HG03139 (cell line): ENCODE data around the gene TNNC2.
"Not testable (repeated sequence)": the region's sequence is repeated elsewhere in the genome, so short reads cannot be mapped to it uniquely, and the experiment has no call there.

ENCODE experiments used
- ATAC-seq: cut with Tn5 transposase; IDR thresholded peaks from one replicate; pipeline ENCODE4 v1.9.1; 2021; ENCODE audit not compliant: unreplicated experiment

The TNNC2 gene

GRCh38 chr20:45848969-45849582 lies 22.0 kb upstream of the TNNC2 start:
- no peak for ATAC-seq

- ATAC-seq: no peak
Observed at GRCh38 chr20:45848421-45848820, 21.3 kb upstream of the TNNC2 start.

- ATAC-seq: no peak
Observed at GRCh38 chr20:45845452-45845851, 18.3 kb upstream of the TNNC2 start.

- no peak for ATAC-seq
Observed at GRCh38 chr20:45843506-45843905, 16.4 kb upstream of the TNNC2 start.

- ATAC-seq: no peak
Observed at GRCh38 chr20:45842169-45842812, 15.2 kb upstream of the TNNC2 start.

GRCh38 chr20:45841407-45842129 lies 14.5 kb upstream of the TNNC2 start:
- no peak for ATAC-seq

GRCh38 chr20:45840700-45841198 lies 13.6 kb upstream of the TNNC2 start:
- no peak for ATAC-seq

GRCh38 chr20:45836841-45837240 lies 9.7 kb upstream of the TNNC2 start:
- ATAC-seq: no peak

GRCh38 chr20:45835825-45836224 lies 8.7 kb upstream of the TNNC2 start:
- ATAC-seq: no peak

- ATAC-seq: no peak
Observed at GRCh38 chr20:45835329-45835765, 8.2 kb upstream of the TNNC2 start.

GRCh38 chr20:45834797-45835161 lies 7.7 kb upstream of the TNNC2 start:
- no peak for ATAC-seq

- ATAC-seq: no peak
Observed at GRCh38 chr20:45833883-45834796, 7.0 kb upstream of the TNNC2 start.

- ATAC-seq: no peak
Observed at GRCh38 chr20:45833030-45833882, 6.1 kb upstream of the TNNC2 start, which contains the start of gene SNX21. SNX21 (plus strand) TSS chr20:45833799; CDS start chr20:45833920, 121 bp downstream.

- no peak for ATAC-seq
Observed at GRCh38 chr20:45832619-45833018, 5.5 kb upstream of the TNNC2 start.

GRCh38 chr20:45829673-45830106 lies 2.6 kb upstream of the TNNC2 start:
- ATAC-seq: not testable (repeated sequence)

- no peak for ATAC-seq
Observed at GRCh38 chr20:45828589-45828988, 1.5 kb upstream of the TNNC2 start.

GRCh38 chr20:45827712-45828111 lies 600 bp upstream of the TNNC2 start:
- ATAC-seq: no peak

- no peak for ATAC-seq
Observed at GRCh38 chr20:45826381-45827019, 612 bp downstream of the TNNC2 start.
